ENCODE measurements around the gene TMEM92. TPM values are rescaled to one million over a fixed set of nuclear protein-coding genes. Genes with fewer than 3 reads are reported as not detected.

TMEM92 gene
- total RNA-seq, 2 experiments from 2014 or later = not detected

DNA sequence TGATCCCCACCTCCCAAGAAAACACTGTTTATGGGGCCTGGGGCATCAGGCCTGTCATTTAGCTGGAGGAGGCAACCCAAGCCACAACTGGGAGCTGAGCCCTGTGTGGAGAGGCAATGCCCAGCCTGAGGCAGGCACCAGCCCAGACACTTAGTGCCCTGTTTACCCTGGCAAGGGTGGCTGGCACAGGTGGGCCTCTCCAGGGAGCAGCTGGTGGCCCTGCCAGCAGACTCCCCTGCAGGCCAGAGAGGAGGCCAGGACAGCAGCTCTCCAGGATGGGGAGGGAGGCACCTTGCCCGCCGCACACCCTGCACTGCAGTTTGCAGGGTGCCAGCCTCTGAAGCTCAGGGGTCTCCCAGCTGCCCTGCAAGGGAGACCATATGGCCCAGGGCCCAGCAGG is 9.1 kb upstream of the TMEM92 start:
- POLR2A ChIA-PET = interaction anchor here (0.6 kb wide), 1 partner anchor 47 kb away, joined by 3 read pairs; no protein-coding TSS in a partner anchor
- TF ChIP-seq EZH2phosphoT487 (IDR thresholded peaks at IDR 0.05; ENCODE audit: borderline replicate concordance, low read depth, low read length) = no peak
- TF ChIP-seq, protein P1, sequence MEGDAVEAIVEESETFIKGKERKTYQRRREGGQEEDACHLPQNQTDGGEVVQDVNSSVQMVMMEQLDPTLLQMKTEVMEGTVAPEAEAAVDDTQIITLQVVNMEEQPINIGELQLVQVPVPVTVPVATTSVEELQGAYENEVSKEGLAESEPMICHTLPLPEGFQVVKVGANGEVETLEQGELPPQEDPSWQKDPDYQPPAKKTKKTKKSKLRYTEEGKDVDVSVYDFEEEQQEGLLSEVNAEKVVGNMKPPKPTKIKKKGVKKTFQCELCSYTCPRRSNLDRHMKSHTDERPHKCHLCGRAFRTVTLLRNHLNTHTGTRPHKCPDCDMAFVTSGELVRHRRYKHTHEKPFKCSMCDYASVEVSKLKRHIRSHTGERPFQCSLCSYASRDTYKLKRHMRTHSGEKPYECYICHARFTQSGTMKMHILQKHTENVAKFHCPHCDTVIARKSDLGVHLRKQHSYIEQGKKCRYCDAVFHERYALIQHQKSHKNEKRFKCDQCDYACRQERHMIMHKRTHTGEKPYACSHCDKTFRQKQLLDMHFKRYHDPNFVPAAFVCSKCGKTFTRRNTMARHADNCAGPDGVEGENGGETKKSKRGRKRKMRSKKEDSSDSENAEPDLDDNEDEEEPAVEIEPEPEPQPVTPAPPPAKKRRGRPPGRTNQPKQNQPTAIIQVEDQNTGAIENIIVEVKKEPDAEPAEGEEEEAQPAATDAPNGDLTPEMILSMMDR (conservative IDR thresholded peaks at IDR 0.05; ENCODE audit: low read length) = no peak
- Histone ChIP-seq H3K9me2 (ENCODE audit: insufficient read depth, low read length) (no peaks in the 10 kb centered on the region), H2AFZ (ENCODE audit: low read length) (no peak overlapping the region), H4K20me1 (ENCODE audit: insufficient read depth, low read length) (no peaks in the 10 kb centered on the region), H3K9me3 (ENCODE audit: low read length) (no peaks in the 10 kb centered on the region), H3K4me1 (ENCODE audit: insufficient read depth, low read length, poor library complexity, severe bottlenecking) (no peaks in the 10 kb centered on the region), H3K36me3 (ENCODE audit: insufficient read depth, low read length) (no peaks in the 10 kb centered on the region), H3K4me3 (ENCODE audit: low read depth, low read length, poor library complexity, severe bottlenecking) (no peak overlapping the region), H3K4me2 (ENCODE audit: low read length) (no peak overlapping the region), H3K27ac (ENCODE audit: low read depth, low read length, poor library complexity, severe bottlenecking) (no peak overlapping the region), H3K79me2 (ENCODE audit: insufficient read depth, low read depth, low read length) (no peaks in the 10 kb centered on the region)
- no peak for DNase-seq (ENCODE audit: low spot score)
- intact Hi-C loops (cut with micrococcal nuclease; ENCODE audit: unreplicated experiment) = no loop called here
- CTCF ChIA-PET (ENCODE audit: unreplicated experiment) = no interaction called here
- no TSS peak for BruUV-seq (replicated peaks)

DNA sequence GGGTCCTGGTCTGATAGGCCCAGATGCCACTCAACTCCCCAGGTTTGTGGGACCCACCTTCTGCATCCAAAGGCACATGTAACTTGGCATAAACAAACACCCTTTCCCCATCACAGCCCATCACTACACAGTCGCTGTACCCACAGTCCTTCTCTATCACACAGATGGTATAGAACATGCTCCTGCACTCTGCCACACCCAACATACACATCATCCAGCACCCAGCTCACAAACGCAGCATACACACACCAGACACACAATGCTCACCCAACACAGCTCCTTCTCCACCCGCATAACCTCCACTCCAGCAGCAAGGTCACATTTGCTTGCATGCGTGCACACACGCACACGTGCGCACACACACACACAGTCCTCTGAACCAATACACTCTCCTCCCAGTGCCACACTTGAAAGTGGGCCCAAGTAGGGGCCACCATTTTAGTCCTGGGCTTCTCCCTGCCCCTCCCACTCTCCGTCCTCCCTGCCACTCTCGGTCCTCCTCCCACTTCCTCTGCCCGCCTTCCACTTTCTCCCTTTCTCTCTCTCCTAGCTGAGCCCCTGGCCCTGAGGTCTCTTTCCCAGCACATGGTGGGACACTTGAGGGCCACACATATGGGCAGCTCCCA is 8.5 kb upstream of the TMEM92 start:
- CTCF ChIA-PET (ENCODE audit: unreplicated experiment) = no interaction called here
- no peak for DNase-seq (ENCODE audit: low spot score)
- H3K36me3 ChIP-seq (ENCODE audit: insufficient read depth, low read length) = no peaks in the 10 kb centered on the region
- no peaks in the 10 kb centered on the region for H3K9me2 ChIP-seq (ENCODE audit: insufficient read depth, low read length)
- H2AFZ ChIP-seq (ENCODE audit: low read length) = no peak overlapping the region
- no peak overlapping the region for H3K4me3 ChIP-seq (ENCODE audit: low read depth, low read length, poor library complexity, severe bottlenecking)
- no peaks in the 10 kb centered on the region for H3K79me2 ChIP-seq (ENCODE audit: insufficient read depth, low read depth, low read length)
- no peaks in the 10 kb centered on the region for H3K9me3 ChIP-seq (ENCODE audit: low read length)
- no peaks in the 10 kb centered on the region for H4K20me1 ChIP-seq (ENCODE audit: insufficient read depth, low read length)
- no peak overlapping the region for H3K4me2 ChIP-seq (ENCODE audit: low read length)
- no peak overlapping the region for H3K27ac ChIP-seq (ENCODE audit: low read depth, low read length, poor library complexity, severe bottlenecking)
- POLR2A ChIA-PET = interaction anchor here (0.6 kb wide), 1 partner anchor 47 kb away, joined by 3 read pairs; no protein-coding TSS in a partner anchor
- H3K4me1 ChIP-seq (ENCODE audit: insufficient read depth, low read length, poor library complexity, severe bottlenecking) = no peaks in the 10 kb centered on the region
- TF ChIP-seq EZH2phosphoT487 (IDR thresholded peaks at IDR 0.05; ENCODE audit: borderline replicate concordance, low read depth, low read length) = no peak
- TF ChIP-seq, protein P1 (conservative IDR thresholded peaks at IDR 0.05; ENCODE audit: low read length) = no peak
- no TSS peak for BruUV-seq (replicated peaks)
- intact Hi-C loops (cut with micrococcal nuclease; ENCODE audit: unreplicated experiment) = no loop called here

DNA sequence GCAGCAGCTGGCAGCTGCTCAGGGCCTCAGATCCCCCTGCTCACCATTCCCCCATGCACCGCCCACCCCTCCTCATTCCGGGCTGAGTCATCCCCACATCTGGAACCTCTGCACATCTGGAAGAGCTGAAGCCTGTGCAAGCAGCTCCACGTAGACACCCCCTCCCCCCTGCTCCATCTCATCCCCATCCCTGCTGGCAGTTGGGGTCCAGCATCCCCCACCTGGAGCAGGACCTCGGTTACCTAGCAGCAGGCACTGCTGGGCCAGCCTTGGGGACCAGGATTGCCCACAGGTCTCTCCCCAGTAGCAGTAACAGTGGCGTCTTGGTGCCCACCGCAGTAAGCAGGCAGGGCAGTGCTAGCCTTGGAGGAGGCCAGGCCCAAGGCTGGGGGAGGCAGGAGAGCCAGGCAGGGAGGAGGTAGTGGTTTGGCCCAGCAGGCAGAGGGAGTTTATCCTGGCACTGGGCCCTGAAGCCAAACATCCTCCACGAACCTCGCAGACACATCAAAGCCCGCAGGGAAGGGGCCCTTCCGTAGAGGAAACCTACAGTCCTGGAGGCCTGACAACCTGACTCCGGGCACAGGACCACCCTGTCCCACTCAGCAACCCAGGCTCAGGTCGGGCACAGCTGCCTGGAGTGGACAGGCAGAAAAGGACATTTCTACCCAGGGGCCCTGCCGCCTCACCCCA is 7.7 kb upstream of the TMEM92 start:
- Histone ChIP-seq H3K4me3 (ENCODE audit: low read depth, low read length, poor library complexity, severe bottlenecking) (no peak overlapping the region), H3K27ac (ENCODE audit: low read depth, low read length, poor library complexity, severe bottlenecking) (no peak overlapping the region), H3K36me3 (ENCODE audit: insufficient read depth, low read length) (no peaks in the 10 kb centered on the region), H3K79me2 (ENCODE audit: insufficient read depth, low read depth, low read length) (no peaks in the 10 kb centered on the region), H2AFZ (ENCODE audit: low read length) (no peak overlapping the region), H3K9me2 (ENCODE audit: insufficient read depth, low read length) (no peaks in the 10 kb centered on the region), H3K4me1 (ENCODE audit: insufficient read depth, low read length, poor library complexity, severe bottlenecking) (no peaks in the 10 kb centered on the region), H4K20me1 (ENCODE audit: insufficient read depth, low read length) (no peaks in the 10 kb centered on the region), H3K9me3 (ENCODE audit: low read length) (no peaks in the 10 kb centered on the region), H3K4me2 (ENCODE audit: low read length) (no peak overlapping the region)
- no TSS peak for BruUV-seq (replicated peaks)
- POLR2A ChIA-PET = no interaction called here
- CTCF ChIA-PET (ENCODE audit: unreplicated experiment) = no interaction called here
- DNase-seq (ENCODE audit: low spot score) = no peak
- TF ChIP-seq, protein P1 (conservative IDR thresholded peaks at IDR 0.05; ENCODE audit: low read length) = no peak
- no peak for TF ChIP-seq EZH2phosphoT487 (IDR thresholded peaks at IDR 0.05; ENCODE audit: borderline replicate concordance, low read depth, low read length)
- intact Hi-C loops (cut with micrococcal nuclease; ENCODE audit: unreplicated experiment) = no loop called here

All from OCI-LY7 (cell line).